Cortex of kidney (tissue), 1 donor: ENCODE data around the gene RNF126.
"Not testable (repeated sequence)": the region's sequence is repeated elsewhere in the genome, so short reads cannot be mapped to it uniquely, and the experiment has no call there.

Experiments used
- DNase-seq: peaks from one replicate; lab custom pipeline; 2025; lab: John Stamatoyannopoulos, UW

The RNF126 gene

DNA sequence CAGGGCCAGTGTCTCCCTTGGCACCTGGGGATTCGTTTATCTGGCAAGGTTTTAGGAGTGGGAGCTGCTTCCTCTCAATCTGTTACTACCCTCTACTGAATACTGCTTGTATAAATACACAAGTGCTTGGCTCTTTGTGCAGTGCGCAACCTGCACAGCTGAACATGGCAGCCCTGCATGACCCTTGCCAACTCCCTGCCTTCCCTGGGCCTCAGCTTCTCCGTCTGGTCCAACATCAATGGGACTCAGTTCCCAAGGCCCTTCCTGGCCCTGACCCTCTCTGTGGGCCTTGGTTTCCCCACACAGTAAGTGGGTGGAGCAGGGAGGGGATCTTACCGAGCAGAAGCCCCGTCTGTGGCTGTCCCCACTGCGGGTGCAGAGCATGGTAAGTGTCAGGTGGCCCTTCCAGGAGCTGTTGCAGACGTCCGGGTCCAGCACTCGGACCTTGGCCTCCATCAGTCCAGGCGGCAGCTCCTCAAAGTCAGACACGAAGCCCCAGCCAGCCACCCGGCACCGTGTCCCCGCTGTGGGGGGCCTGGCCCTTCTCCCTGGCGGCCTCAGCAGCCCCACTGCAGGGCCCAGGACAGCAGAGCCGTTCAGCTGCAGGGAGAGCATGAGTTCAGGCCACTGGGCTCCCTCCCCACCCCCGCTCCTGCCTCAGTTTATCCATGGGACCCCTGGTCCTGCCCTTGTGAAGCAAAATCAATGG is 23.7 kb upstream of the RNF126 start:
- DNase-seq, result no peak

DNA sequence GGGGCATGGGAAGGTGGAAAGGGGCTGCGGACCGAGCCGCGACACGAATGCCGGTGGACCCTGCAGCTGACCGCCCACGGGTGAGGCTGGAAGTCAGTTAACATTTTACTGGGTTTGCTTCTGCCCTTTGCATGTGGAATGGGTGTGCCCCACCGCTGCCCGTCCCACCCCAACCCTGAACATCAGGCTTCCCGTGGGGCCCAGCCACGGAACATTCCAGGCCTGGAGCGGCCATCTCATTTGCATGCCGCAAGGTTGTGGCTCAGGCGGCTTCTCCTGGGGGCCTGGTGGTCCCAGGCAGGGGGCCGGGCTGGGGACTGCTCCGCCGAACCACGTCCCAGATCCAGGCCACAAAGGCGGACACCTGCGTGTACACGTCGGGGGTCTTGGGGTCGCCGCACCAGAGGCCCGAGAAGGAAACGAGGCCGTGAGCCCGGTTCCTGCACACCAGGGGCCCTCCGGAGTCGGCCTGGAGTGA is 22.5 kb upstream of the RNF126 start:
- DNase-seq, result no peak

DNA sequence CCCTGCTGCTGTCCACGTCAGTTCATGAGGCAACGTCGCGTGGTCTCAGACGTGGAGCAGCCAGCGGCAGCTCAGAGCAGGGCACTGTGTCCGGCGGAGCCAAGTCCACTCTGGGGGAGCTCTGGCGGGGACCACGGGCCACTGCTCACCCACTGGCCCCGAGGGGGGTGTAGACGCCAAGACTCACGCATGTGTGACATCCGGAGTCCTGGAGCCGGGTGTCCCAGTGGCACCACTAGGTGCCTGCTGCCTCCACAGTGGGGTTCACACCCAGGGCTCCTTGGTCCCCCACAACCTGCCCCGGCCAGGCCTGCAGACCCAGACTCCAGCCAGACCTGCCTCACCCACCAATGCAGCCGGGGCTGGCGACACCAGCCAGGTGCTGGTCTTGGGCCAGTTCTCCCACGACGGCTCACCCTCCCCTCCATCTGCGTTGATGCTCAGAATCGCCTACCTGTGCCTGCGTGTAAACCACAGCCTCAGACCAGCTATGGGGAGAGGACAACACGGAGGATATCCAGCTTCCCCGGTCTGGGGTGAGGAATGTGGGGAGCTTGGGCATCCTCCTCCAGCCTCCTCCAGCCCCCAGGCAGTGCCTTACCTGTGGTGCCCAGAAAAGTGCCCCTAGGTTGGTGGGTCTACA is 19.8 kb upstream of the RNF126 start:
- no peak for DNase-seq

DNA sequence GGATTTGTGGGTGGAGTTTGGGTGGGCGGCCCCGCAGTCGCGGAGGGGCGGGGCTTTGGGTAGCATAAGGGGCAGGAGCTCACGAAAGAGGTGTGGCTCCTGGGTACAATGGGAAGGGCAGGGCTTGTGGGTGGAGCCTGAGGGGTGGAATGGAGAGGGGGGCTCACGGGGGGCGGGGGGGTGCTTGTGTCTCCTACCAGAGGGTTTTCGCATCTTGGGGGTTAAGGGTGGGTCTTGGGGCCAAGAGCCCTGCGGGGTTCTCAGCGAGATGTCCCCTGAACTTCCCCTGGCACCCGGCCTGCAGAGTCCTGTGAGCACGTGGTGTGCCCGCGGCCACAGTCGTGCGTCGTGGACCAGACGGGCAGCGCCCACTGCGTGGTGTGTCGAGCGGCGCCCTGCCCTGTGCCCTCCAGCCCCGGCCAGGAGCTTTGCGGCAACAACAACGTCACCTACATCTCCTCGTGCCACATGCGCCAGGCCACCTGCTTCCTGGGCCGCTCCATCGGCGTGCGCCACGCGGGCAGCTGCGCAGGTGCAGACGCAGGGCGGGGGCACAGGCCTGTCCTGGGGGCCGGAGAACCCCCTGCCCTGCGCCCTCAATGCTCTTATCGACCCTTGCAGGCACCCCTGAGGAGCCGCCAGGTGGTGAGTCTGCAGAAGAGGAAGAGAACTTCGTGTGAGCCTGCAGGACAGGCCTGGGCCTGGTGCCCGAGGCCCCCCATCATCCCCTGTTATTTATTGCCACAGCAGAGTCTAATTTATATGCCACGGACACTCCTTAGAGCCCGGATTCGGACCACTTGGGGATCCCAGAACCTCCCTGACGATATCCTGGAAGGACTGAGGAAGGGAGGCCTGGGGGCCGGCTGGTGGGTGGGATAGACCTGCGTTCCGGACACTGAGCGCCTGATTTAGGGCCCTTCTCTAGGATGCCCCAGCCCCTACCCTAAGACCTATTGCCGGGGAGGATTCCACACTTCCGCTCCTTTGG is 18.3 kb upstream of the RNF126 start:
- DNase-seq, result no peak

DNA sequence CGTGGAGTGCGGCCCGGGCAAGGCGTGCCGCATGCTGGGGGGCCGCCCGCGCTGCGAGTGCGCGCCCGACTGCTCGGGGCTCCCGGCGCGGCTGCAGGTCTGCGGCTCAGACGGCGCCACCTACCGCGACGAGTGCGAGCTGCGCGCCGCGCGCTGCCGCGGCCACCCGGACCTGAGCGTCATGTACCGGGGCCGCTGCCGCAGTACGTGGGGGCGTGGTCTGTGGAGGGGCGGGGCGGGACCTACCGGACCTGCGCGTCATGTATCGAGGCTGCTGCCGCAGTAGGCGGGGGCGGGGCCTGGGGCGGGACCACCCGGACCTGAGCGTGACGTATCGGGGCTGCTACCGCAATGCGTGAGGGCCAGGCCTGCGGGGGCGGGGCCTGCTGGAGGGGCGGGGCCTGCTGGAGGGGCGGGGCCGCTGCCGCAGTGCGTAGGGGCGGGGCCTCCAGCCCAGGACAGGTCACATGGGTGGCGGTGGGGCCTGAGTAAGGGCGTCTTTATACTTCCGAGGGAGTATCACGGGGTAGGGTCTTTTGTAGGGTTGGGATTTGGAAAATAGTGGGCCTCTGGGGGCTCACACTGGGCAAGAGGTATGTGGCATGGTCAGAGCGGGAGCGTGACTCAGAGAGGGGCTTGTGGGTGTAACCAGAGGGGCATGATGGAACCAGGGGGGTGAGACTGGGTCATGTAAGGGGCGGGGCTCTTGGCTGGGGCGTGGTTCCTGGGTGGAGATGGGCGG is 17.4 kb upstream of the RNF126 start:
- DNase-seq, result peak; percentile 94

DNA sequence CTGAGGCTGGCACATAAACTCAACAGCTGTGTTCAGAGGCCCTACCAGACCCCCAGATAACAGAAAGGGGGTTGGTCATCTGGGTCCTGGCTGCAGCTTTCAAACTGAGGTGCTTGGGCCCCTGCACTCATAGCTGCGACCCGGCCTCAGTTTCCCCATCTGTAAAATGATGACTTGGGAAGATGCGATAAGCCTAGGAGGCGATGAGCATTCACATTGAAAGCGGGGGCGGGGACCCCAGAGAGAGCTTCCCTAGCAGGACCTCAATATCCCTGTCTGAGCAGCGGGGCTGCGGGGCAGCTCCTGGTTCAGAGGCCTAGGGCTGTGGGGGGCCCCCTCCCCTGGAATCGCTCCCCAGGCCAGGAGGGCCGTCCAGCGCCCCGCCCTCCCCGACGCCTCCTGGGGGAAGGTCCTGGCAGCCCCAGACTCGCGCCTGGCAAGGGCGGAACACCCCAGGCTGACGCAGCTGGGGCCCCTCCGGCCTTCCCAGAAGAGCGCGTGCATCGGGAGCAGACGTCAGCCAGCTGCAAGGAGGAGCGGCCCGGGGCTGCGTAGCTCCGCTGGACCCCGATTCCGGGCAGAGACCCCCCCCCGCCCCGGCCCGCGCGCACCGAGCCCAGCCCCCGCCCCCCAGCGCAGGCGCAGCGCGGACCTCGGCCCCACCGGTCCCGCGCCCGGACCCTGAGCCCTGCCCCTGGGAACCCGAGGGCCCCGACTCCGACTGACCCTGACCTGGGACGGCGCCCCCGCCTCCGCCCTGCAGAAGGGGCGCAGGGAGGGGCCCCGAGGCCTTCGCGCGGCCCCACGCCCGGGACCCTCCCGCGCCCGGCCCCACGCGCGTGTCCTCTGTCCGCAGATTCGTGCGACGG is 16.6 kb upstream of the RNF126 start:
- no peak for DNase-seq

DNA sequence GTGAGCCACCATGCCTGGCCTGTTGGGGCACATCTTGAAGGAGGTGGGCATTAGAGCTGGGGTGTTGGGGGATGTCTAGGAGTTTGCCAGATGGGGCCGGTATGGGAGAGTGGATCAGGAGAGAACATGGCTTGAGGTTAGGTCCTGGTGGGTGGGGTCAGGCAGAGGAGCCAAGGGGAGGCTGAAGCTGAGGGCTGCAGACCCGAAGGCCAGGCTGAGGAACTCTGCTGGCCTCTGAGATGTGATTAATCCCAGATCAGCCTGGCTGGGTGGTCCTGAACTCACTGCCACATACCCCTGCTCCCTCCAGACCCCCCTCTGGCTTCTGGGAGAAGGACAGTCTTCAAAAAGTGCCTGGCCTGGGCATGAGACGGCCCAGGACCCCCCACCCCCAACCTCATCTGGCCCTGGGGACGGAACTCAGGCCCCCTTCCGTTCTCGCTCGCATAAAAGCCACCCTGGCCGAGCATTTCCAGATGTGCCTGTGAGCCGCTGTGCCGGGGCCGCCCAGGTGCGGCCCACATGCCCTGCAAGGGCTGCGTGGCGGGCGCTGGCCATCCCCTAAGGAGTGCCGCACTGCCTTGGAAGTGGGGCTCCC is 15.9 kb upstream of the RNF126 start:
- no peak for DNase-seq

DNA sequence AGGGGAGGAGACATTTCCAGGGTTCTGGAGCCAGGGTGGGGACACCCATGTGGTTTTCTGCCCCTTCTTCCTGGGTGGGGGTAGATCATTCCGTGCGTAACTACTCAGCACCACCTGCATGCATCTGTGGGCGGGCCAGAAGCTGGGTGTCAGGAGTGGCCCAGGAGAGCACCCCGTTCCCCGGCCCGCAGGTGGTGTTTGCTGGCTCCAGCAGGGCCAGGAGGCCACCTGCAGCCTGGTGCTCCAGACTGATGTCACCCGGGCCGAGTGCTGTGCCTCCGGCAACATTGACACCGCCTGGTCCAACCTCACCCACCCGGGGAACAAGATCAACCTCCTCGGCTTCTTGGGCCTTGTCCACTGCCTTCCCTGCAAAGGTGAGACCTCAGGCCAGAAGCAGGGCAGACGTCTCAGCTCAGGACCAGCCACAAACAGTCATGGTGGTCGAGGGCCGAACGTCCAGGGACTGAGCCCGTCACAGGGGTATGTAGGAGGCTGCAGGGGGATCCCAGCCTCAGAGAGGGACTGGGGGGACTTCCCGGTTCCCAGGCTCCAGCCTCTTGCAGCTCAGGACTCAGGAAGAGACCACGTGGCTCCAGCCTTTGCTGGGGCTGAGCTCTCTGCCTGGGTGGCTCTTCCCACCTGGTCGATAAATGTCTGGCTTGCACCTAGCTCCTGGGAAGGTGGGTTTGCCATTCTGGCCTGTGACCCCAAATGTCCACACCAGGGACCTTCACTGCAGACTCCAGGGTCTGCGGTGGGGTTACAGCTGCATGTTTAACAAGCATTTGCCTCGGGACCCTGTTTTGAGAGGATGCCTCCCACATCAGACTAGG is 14.8 kb upstream of the RNF126 start:
- no peak for DNase-seq

DNA sequence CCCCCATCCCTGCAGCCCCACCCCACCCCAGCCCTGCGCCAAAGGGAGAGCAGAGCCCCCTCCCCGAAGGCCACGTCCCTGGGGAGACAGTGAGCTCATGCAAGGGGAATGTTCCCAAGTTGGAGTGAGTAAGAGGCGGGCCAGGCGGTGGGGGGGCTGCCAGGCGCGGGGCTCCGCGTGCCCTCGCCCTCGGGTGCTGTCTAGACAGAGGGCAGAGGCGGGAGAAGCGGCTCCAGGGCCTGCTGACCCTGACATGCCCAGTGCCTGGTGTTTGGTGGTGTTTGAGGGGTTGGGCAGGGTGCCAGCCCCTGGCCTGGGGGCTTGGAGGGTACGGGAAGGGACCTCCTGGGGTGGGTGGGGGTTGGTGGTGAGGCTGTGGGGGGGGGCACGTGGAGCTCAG is 14.2 kb upstream of the RNF126 start:
- DNase-seq, result no peak

DNA sequence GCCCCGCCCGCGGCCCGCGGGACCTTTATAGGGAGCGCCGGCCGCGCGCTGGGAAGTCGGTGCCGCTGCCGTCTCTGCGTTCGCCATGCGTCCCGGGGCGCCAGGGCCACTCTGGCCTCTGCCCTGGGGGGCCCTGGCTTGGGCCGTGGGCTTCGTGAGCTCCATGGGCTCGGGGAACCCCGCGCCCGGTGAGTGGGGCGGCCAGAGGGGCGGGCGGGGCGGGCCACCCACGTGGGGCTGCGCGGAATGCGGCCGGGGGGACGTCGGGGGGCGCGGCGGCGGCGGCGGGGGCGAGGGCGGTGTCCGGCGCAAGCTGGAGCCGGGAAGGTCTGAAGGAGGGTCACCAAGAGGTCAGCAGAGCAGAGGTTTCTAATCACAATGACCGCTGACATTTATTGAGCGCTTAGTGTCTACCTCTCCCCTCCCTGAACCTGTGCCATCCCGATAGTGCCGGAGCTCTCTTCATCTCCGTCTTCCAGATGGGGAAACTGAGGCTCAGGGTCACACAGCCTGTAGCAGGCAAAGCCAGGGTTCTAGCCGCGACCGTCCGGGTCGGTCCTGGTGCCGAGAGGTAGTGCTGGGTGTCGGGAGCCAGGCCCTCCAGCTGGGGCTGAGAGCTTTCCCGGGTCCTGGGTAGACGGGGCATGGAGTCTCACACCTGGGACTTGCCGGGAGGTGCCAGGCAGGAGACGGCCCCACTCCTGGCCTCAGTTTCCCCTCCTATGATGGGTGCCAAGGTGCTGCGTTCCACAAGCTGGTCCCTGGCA is 13.5 kb upstream of the RNF126 start, which contains the start of gene FSTL3:
Gene FSTL3, plus strand, starts transcription at position 54 of the 767 bp plus-strand sequence. Its CDS starts 32 bp downstream, at position 86.
- DNase-seq, result no peak

DNA sequence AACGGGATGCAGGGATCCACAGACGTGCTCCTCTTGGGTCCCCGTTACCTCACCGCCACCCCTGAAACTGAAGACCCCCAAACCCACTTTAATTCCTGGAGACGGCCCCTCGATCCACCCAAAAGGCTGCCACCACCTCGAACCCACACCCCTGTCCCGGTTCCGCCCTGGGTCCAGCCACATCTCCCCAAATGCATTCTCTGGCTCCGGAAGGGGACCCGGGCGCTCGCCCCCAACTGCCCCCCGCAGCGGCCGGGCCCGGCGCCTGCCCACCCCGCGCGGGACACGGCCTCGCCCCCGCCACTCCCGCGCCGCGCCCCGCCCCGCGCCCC is 13.0 kb upstream of the RNF126 start:
- DNase-seq, result no peak

DNA sequence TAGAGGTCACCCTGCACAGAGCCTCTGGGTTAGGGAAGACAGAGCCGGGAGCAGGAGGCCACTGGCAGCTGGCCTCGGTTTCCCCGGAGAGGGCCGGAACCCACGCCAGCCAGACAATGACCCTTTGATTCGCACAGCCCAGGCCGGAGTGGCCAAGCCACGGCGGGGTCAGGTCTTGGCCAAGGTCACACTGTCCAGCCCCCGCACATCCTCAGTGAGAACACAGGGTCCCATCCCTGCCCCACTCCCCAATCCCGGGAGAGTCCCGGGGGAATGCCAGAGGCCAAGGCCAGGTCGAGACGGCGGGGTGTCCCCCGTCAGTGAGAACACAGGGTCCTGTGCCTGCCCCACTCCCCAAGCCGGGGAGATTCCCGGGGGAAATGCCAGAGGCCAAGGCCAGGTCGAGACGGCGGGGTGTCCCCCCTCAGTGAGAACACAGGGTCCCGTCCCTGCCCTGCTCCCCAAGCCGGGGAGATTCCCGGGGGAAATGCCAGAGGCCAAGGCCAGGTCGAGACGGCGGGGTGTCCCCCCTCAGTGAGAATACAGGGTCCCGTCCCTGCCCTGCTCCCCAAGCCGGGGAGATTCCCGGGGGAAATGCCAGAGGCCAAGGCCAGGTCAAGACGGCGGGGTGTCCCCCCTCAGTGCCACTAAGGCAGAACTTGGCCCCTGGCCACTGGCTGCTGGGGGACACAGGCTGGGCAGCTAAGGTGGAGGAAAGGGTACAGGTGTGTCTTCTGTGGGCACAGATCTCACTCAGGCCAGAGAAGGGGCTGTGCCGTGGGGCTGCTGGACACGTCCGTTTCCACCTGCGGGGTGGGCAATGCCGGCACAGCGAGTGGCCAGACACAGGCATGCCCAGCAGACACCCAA is 11.5 kb upstream of the RNF126 start:
- no peak for DNase-seq

DNA sequence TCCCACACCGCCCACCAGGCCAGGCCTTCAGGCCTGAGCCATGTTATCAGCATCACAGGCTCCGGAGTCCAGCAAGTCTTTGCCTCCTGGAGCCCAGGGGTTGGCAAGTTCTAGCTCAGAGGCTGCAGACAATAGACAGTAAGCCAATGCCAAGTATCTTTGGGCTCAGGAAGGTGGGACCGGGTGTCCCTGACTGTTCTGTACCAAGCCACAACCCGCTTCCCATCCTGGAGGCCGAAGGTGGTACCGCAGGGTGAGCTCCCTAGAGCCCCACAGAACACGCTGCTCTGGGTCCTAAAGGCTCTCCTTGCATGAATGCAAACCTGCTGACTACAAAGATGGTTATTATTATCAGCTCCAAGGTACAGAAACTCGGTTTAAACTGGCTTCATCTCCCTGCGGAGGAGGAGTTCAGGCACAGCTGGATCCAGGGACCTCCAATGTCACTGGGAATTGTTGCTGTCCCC is 7.6 kb upstream of the RNF126 start:
- DNase-seq, result no peak

DNA sequence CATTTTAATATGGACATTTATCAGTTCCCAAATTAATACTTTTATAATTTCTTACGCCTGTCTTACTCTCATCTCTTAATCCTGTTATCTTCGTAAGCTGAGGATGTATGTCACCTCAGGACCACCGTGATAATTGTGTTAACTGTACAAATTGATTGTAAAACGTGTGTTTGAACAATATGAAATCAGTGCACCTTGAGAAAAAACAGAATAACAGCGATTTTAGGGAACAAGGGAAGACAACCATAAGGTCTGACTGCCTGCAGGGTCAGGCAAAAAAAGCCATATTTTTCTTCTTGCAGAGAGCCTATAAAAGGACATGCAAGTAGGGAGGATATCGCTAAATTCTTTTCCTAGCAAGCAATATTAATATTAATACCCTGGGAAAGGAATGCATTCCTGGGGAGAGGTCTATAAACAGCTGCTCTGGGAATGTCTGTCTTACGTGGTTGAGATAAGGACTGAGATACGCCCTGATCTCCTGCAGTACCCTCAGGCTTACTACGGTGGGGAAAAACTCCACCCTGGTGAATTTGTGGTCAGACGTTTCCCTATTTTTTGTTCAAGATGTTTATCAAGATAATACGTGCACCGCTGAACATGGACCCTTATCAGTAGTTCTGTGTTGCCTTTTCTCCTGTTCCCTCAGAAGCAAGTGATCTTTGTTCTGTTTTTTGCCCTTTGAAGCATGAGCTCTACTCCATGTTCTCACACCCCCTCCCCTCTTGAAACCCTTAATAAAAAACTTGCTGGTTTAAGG is 5.8 kb upstream of the RNF126 start:
- not testable (repeated sequence) for DNase-seq

DNA sequence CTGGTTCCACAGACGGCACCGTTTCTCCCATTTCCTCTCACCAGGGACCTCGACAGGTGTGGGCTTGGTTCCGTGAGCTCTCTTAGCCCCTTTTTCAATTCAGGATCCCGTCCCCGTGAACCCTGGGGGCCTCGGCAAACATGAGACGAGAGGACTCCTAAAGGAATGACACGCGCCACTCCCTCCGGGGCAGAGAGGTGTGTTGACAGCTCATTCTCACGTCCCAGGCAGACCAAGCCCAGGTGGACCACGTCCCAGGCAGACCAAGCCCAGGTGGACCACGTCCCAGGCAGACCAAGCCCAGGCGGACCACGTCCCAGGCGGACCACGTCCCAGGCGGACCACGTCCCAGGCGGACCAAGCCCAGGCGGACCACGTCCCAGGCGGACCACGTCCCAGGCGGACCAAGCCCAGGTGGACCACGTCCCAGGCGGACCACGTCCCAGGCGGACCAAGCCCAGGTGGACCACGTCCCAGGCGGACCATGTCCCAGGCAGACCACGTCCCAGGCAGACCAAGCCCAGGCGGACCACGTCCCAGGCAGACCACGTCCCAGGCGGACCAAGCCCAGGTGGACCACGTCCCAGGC is 4.1 kb upstream of the RNF126 start:
- DNase-seq, result not testable (repeated sequence)

DNA sequence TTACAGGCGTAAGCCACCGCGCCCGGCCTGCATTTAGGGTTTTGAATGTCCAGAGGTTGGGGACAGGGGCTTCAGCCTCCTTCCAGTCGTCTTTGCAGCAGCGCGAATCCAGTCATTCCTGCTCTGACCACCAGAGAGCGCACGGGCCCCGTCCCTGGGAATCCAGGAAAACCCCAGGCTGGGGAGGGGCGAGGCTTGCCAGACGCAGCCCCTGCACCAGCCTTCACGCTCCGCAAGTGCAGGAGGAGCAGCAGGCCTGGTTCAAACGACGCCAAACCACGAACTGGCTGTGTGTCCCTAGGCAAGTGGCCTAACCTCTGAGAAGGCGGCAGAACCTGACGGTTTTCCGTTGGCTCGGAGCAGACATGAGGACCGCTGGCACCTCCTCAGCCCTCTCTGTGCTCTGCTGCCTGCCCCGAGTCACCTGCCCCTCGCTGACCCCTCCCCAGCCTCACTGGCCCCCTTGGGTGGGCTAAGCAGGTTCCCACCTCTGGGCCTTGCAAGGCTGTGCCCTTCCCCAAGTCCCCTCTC is 2.0 kb upstream of the RNF126 start:
- DNase-seq, result no peak
